ENCODE measurements around the gene DNAJC5G.

DNAJC5G gene

GRCh38 chr2:27323596-27324285 lies 48.5 kb downstream of the DNAJC5G start:
- no peaks in the 10 kb centered on the region for H3K9me3 ChIP-seq (ENCODE audit: control insufficient read depth, low read length)
- peaks cover 17% of the 10 kb centered on the region for H3K4me1 ChIP-seq (ENCODE audit: control insufficient read depth, insufficient read depth, low read length, poor library complexity, severe bottlenecking)
- peak overlapping the region; percentile 97 for H3K27ac ChIP-seq (ENCODE audit: low read depth, low read length, severe bottlenecking)
- H3K36me3 ChIP-seq (ENCODE audit: control insufficient read depth, insufficient read depth, low read length) = peaks cover 24% of the 10 kb centered on the region
- peak overlapping the region; percentile 89 for H3K4me3 ChIP-seq (ENCODE audit: extremely low read depth, insufficient read depth, low read length, poor library complexity, severe bottlenecking)
- 35 to 38% methylated on average over 2 to 3 of the region's 5 CpGs for WGBS, 2 experiments (ENCODE audit: insufficient coverage in 2 of 2)

- H3K9me3 ChIP-seq (ENCODE audit: control insufficient read depth, low read length) = no peaks in the 10 kb centered on the region
- WGBS, 2 experiments (ENCODE audit: insufficient coverage in 2 of 2) = 100% methylated on average over 1 to 3 of the region's 5 CpGs
- no peak overlapping the region for H3K27ac ChIP-seq (ENCODE audit: low read depth, low read length, severe bottlenecking)
- no peak overlapping the region for H3K4me3 ChIP-seq (ENCODE audit: extremely low read depth, insufficient read depth, low read length, poor library complexity, severe bottlenecking)
- peaks cover 17% of the 10 kb centered on the region for H3K4me1 ChIP-seq (ENCODE audit: control insufficient read depth, insufficient read depth, low read length, poor library complexity, severe bottlenecking)
- peaks cover 33% of the 10 kb centered on the region for H3K36me3 ChIP-seq (ENCODE audit: control insufficient read depth, insufficient read depth, low read length)
These were observed 49.5 kb downstream of the DNAJC5G start for GRCh38 chr2:27324720-27325119.
